Ishikawa (cell line): ENCODE results near the gene PRDX2.

Source experiments
- EGR1 ChIP-seq: IDR thresholded peaks from 2 replicates; pipeline ENCODE4 v1.6.1; 2012
- FOXM1 ChIP-seq: IDR thresholded peaks from 2 replicates; pipeline ENCODE4 v1.6.1; 2012; ENCODE audit warnings: low read depth, borderline replicate concordance
- RAD21 ChIP-seq: IDR thresholded peaks from 2 replicates; pipeline ENCODE4 v1.6.1; 2012; ENCODE audit warnings: low read depth
- TAF1 ChIP-seq: IDR thresholded peaks from 2 replicates; pipeline ENCODE4 v1.6.1; 2012; ENCODE audit warnings: low read depth, mild to moderate bottlenecking
- ZBTB7A ChIP-seq: IDR thresholded peaks from 2 replicates; pipeline ENCODE4 v1.6.1; 2012; ENCODE audit warnings: low read depth
- TF ChIP-seq, protein P1 (sequence below): IDR thresholded peaks from 2 replicates; pipeline ENCODE4 v1.6.1; 2012

DNA sequence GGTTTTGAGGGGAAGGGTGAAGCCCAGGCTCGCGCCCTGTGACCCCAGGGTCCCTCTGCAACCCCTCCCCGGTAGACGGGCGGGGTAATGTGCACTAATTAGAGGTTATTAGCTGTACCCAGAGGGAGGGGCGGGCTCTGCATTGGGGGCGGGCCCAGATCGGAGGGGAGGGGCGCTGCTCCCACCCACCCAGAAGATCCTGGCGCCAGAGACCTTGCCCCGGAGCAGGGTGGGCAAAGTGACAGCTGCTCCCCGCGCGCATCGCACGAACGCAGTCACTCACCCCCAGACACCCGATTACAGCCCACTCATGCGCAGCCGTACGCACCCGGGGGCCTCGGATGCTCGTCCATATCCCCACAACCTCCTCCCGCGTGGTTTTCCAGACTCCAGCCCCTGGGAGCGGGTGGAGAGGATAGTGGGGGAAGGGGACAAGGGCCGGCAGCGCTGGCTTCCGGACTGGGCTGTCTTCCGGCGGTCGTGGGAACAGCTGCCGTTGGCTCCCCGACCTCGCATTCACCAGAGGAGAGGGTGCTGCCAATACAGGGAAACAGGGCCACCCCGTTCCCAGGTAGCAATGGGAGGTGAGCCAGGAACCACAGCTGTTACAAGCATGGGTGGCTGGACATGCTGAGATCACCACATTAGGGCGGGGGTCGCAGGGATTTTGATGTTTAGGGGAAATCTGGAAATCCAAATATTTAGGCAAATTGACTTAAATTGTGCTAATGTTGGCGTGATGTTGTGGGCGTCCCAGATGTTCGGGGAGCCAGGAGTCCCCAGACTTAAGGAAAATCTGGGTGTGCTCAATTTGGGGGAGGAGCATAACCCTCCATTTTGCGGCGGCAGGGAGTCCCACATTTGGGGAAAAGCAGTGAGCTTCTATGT is 23.3 kb downstream of the PRDX2 start:
- 0 out of 2 replicates have a peak, but pooled peaks have one; percentile 29 for TF ChIP-seq FOXM1
- no peak; the same call in 1 of the 2 replicates for TF ChIP-seq RAD21
- TF ChIP-seq, protein P1, sequence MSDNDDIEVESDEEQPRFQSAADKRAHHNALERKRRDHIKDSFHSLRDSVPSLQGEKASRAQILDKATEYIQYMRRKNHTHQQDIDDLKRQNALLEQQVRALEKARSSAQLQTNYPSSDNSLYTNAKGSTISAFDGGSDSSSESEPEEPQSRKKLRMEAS: peak; percentile 73; the same call in 1 of the 2 replicates
- TF ChIP-seq TAF1: 0 out of 2 replicates have a peak, but pooled peaks have one; percentile 43
- no peak for TF ChIP-seq EGR1
- TF ChIP-seq ZBTB7A: no peak; the same call in 1 of the 2 replicates
